Measurements from ENCODE around the gene LCP2.

DNA sequence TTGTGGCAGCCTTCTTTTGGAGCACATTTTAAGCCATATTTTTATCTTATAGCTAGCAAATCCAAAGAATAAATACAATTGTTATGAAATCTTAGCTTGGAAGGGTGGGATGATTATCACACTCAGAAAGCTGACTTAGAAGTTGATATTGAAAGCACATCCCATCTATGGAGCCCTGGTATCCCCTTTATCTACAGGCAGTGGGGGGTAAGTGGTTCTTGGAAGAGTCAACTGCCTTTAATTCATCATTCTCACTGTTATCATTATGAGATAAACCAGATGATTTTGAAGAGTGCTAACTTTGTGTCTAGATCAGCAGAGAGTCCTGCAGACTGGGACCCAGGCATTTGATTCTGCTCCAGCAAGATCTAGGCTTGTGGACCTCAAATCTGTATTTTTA lies 3.0 kb downstream of the LCP2 start:
- TF ChIP-seq, protein P1, sequence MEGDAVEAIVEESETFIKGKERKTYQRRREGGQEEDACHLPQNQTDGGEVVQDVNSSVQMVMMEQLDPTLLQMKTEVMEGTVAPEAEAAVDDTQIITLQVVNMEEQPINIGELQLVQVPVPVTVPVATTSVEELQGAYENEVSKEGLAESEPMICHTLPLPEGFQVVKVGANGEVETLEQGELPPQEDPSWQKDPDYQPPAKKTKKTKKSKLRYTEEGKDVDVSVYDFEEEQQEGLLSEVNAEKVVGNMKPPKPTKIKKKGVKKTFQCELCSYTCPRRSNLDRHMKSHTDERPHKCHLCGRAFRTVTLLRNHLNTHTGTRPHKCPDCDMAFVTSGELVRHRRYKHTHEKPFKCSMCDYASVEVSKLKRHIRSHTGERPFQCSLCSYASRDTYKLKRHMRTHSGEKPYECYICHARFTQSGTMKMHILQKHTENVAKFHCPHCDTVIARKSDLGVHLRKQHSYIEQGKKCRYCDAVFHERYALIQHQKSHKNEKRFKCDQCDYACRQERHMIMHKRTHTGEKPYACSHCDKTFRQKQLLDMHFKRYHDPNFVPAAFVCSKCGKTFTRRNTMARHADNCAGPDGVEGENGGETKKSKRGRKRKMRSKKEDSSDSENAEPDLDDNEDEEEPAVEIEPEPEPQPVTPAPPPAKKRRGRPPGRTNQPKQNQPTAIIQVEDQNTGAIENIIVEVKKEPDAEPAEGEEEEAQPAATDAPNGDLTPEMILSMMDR (IDR thresholded peaks at IDR 0.05), result no peak
- no peak for TF ChIP-seq EZH2 (IDR thresholded peaks at IDR 0.05; ENCODE audit: borderline replicate concordance, insufficient read depth, low read depth, low read length, poor library complexity, severe bottlenecking)

Data from B cell (primary cell).